Stomach (tissue), 19 donors: ENCODE measurements around the gene SOD3. TPM values are rescaled to one million over a fixed set of nuclear protein-coding genes. Genes with fewer than 3 reads are reported as not detected.

Experiments
- DNase-seq, 2 donors: peaks; one replicate each; pipeline versions ENCODE4 v3.0.0 to v3.0.0-alpha.2; 2013 to 2019
- H3K27ac ChIP-seq, 5 donors: fragments of 200-600 bp in 4 of 5; sonication (generic) in 4 of 5; one replicate each; pipeline ENCODE4 v1.5.1; 2013 to 2019; ENCODE audit warnings: mild to moderate bottlenecking in 1 of 5, moderate library complexity in 1 of 5
- H3K27me3 ChIP-seq, 3 donors: fragments of 200-600 bp; sonication (generic); one replicate each; pipeline ENCODE4 v1.5.1; 2017 to 2019; ENCODE audit warnings: mixed run types in 1 of 3
- H3K36me3 ChIP-seq, 4 donors: fragments of 200-600 bp; sonication (generic); 1 replicate in 3 of 4; 2 replicates in 1 of 4; pipeline ENCODE4 v1.5.1; 2016 to 2019
- H3K4me1 ChIP-seq, 4 donors: fragments of 200-600 bp; sonication (generic); one replicate each; pipeline ENCODE4 v1.5.1; 2016 to 2019
- H3K4me3 ChIP-seq, 4 donors: fragments of 200-600 bp; sonication (generic) in 3 of 4; one replicate each; pipeline ENCODE4 v1.5.1; 2016 to 2019; ENCODE audit warnings: mild to moderate bottlenecking in 1 of 4
- H3K9me3 ChIP-seq, 4 donors: fragments of 200-600 bp; sonication (generic); one replicate each; pipeline ENCODE4 v1.5.1; 2016 to 2019
- EP300 ChIP-seq: sonication (generic); formaldehyde crosslinking; IDR thresholded peaks from one replicate; pipeline ENCODE4 v1.6.1; 2017; ENCODE audit warnings: antibody characterized with exemption
- POLR2A ChIP-seq, 4 donors: fragments of 450-650 bp; IDR thresholded peaks; one replicate each; pipeline ENCODE4 v1.6.1; 2016; ENCODE audit warnings: antibody characterized with exemption in 4 of 4, control low read depth in 2 of 4, mild to moderate bottlenecking in 1 of 4, moderate library complexity in 1 of 4
- POLR2AphosphoS5 ChIP-seq, 3 donors: sonication (generic); formaldehyde crosslinking; IDR thresholded peaks; one replicate each; pipeline ENCODE4 v1.6.1; 2016; ENCODE audit warnings: antibody characterized with exemption in 3 of 3
- WGBS, 5 donors: extraction: QIAGEN DNeasy Blood & Tissue Kit in 3 of 5; methylation state at CpG; one replicate each; pipeline versions ENCODE4 v1.1.5 to v1.1.7; 2013 to 2018; 5-methylcytosine and 5-hydroxymethylcytosine counted together
- intact Hi-C: fragments of 100-400 bp; cut with DNase I; formaldehyde crosslinking; loops from one replicate; pipeline ENCODE4 v1.15.1; 2023; ENCODE audit warnings: low total_unique reads
- long read RNA-seq, 10 donors: transcript quantifications; one replicate each; lab custom pipeline, GENCODE V29; 2026
- polyA plus RNA-seq, 3 donors: library from polyadenylated mRNA; stranded (reverse); fragments of 200-250 nt; gene quantifications; one replicate each; pipeline ENCODE4 v1.2.3, GENCODE V29; 2013
- total RNA-seq, 5 donors: library from RNA; depleted of rRNA; stranded (reverse); fragments of >200 nt; gene quantifications; one replicate each; pipeline versions ENCODE4 v1.1.0 to v1.2.3, GENCODE V29; 2014 to 2016
- TF ChIP-seq, protein P1 (sequence below), 7 experiments: fragments of 450-650 bp in 4 of 7; fragments of 200-600 bp in 3 of 7; sonication (generic) in 3 of 7; IDR thresholded peaks; one replicate each; pipeline ENCODE4 v1.5.1; 2016 to 2019; ENCODE audit warnings: antibody characterized with exemption in 7 of 7, control low read depth in 2 of 7, mild to moderate bottlenecking in 1 of 7
- donor health status: healthy with polysubstance abuse.
- donor health status: Bipolar disorder and iron deficiency.
- donor health status: healthy.

The SOD3 gene
- total RNA-seq (100 to 1,000 TPM in 2 of 5 donors, 10 to 100 TPM in 3; 18.9 to 188 (median 89.7) TPM), polyA plus RNA-seq (10 to 100 TPM in 2 of 3 donors, 1 to 10 TPM in 1; 8.8 to 30.0 (median 23.7) TPM)
- long read RNA-seq, donor 1, transcript SOD3-201 (2 exons, 1,526 nt), result major isoform, 9 of 9 reads
- long read RNA-seq, donor 1, partial matches to known transcripts, result 0 of 9 reads
- long read RNA-seq, donor 1, other reads (novel, unspliced or antisense), result 0 of 9 reads
- long read RNA-seq, donor 2, transcript SOD3-201 (2 exons, 1,526 nt), result major isoform, 7 of 7 reads
- long read RNA-seq, donor 2, partial matches to known transcripts, result 0 of 7 reads
- long read RNA-seq, donor 2, other reads (novel, unspliced or antisense), result 0 of 7 reads
- long read RNA-seq, donor 3, transcript SOD3-201 (2 exons, 1,526 nt), result major isoform, 5 of 5 reads
- long read RNA-seq, donor 3, partial matches to known transcripts, result 0 of 5 reads
- long read RNA-seq, donor 3, other reads (novel, unspliced or antisense), result 0 of 5 reads
- long read RNA-seq, donor 4, partial matches to known transcripts, result 0 of 1 reads
- long read RNA-seq, donor 4, other reads (novel, unspliced or antisense), result 0 of 1 reads
- long read RNA-seq, donor 5, transcript SOD3-201 (2 exons, 1,526 nt), result major isoform, 12 of 23 reads
- long read RNA-seq, donor 5, partial matches to known transcripts, result 6 of 23 reads
- long read RNA-seq, donor 5, other reads (novel, unspliced or antisense), result 5 of 23 reads
- long read RNA-seq, donor 6, result 0 reads
- long read RNA-seq, donor 7, transcript SOD3-201 (2 exons, 1,526 nt), result major isoform, 12 of 12 reads
- long read RNA-seq, donor 7, partial matches to known transcripts, result 0 of 12 reads
- long read RNA-seq, donor 7, other reads (novel, unspliced or antisense), result 0 of 12 reads
- long read RNA-seq, donor 8, partial matches to known transcripts, result 0 of 4 reads
- long read RNA-seq, donor 8, other reads (novel, unspliced or antisense), result 0 of 4 reads
- long read RNA-seq, donor 9, transcript SOD3-201 (2 exons, 1,526 nt), result major isoform, 6 of 6 reads
- long read RNA-seq, donor 9, partial matches to known transcripts, result 0 of 6 reads
- long read RNA-seq, donor 9, other reads (novel, unspliced or antisense), result 0 of 6 reads
- long read RNA-seq, donor 10, partial matches to known transcripts, result 0 of 1 reads
- long read RNA-seq, donor 10, other reads (novel, unspliced or antisense), result 0 of 1 reads

DNA sequence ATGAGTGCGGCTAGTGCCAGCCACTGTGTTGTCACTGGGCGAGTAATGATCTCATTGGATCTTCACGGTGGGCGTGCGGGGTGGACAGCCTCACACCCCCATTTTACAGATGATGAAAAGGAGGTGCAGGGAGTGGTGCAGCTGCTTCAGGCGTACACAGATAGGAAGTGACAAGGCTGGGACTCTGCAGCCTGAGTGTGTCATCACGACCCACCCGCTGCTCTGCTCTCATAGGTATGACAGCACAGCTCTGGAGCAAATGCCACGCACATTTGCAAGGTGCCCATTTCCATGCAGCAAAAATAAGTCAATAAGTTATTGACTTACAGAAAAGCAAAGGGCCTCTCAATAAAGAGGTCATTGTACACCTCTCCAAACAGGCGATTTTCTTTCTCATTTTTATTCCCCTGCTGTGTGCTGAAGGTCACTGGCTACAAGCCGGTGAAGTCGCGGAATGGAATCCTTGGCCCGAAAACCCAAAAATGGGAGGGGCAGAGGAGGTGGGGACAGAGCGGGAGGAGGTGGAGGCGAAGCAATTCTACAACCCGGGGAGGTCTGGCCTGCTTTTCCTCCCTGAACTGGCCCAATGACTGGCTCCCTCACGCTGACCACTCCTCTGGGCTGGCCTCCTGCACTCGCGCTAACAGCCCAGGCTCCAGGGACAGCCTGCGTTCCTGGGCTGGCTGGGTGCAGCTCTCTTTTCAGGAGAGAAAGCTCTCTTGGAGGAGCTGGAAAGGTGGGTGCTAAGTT, at the start of gene SOD3:
TSS of gene SOD3 (plus strand) at position 658 of the 750 bp plus-strand sequence. CDS start 3,949 bp downstream, outside the sequence.
- Histone ChIP-seq H3K27me3 (peaks cover 0 to 21% (median 16%) of the 10 kb centered on the region in 3 donors), H3K4me3 (peak within 1 kb of the TSS; percentile 32 to 42 (median 38)), H3K9me3 (no peaks in the 10 kb centered on the region), H3K36me3 (no peaks in the 10 kb centered on the region), H3K27ac (peak within 1 kb of the TSS; percentile 37 to 86 (median 84)), H3K4me1 (peaks cover 14 to 45% (median 32%) of the 10 kb centered on the region in 4 donors)
- intact Hi-C loops, result no loop called here
- TF ChIP-seq EP300 (no peak), POLR2A (IDR thresholded peaks at IDR 0.05) (peak in 2 of 4 donors; percentile 20 to 24), POLR2AphosphoS5 (IDR thresholded peaks at IDR 0.05) (peak; percentile 73 to 92 (median 87))
- TF ChIP-seq, protein P1, sequence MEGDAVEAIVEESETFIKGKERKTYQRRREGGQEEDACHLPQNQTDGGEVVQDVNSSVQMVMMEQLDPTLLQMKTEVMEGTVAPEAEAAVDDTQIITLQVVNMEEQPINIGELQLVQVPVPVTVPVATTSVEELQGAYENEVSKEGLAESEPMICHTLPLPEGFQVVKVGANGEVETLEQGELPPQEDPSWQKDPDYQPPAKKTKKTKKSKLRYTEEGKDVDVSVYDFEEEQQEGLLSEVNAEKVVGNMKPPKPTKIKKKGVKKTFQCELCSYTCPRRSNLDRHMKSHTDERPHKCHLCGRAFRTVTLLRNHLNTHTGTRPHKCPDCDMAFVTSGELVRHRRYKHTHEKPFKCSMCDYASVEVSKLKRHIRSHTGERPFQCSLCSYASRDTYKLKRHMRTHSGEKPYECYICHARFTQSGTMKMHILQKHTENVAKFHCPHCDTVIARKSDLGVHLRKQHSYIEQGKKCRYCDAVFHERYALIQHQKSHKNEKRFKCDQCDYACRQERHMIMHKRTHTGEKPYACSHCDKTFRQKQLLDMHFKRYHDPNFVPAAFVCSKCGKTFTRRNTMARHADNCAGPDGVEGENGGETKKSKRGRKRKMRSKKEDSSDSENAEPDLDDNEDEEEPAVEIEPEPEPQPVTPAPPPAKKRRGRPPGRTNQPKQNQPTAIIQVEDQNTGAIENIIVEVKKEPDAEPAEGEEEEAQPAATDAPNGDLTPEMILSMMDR (IDR thresholded peaks at IDR 0.05), result peak in 1 of 7 experiments; percentile 3
- 27 to 37% (median 36%) methylated on average over 21 of the region's 21 CpGs for WGBS, 5 donors
- peak; percentile 79 to 90 for DNase-seq

DNA sequence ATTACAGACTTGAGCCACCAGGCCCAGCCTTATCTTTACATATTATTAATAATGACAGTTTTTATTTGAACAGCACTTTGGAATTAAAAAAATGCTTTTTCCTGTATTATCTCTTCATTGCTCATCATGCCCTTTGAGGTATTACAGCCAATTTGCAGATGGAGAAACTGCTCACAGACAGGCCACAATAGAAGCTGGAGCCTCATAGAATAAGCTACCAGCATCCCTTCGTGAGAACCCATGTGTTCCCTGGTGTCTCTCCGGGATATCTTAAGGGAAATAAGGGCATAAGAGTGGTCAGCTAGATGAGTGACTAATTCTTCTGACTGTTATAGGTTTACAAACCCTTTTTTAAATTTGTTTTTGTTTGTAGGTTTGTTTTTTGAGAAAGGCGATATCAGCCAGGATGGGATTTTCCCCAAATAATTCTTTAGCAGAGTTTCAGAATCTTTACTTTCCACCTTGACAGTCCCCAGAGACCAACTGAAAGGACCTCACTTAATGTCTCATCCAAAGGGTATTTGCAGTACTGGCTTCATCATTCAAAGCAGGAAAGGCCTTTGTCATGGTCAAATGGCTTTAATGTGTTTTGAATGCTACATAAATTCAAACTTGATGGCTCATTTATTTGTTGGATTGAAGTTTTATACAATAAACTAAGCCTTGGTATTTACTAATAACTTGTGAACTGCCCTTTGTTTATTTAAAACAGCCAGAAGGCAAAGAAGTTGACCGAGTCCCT, 48.0 kb upstream of the SOD3 start:
- Histone ChIP-seq H3K36me3 (no peaks in the 10 kb centered on the region), H3K4me1 (no peaks in the 10 kb centered on the region), H3K4me3 (no peak overlapping the region), H3K27me3 (no peaks in the 10 kb centered on the region), H3K27ac (no peak overlapping the region), H3K9me3 (no peaks in the 10 kb centered on the region)
- intact Hi-C loops, result no loop called here
- TF ChIP-seq EP300, result no peak
- TF ChIP-seq POLR2AphosphoS5 (IDR thresholded peaks at IDR 0.05), result no peak
- TF ChIP-seq, protein P1 (IDR thresholded peaks at IDR 0.05), result no peak
- no peak for TF ChIP-seq POLR2A (IDR thresholded peaks at IDR 0.05)
- no peak for DNase-seq
- WGBS, 5 donors, result 74 to 83% (median 79%) methylated on average over 4 of the region's 4 CpGs

DNA sequence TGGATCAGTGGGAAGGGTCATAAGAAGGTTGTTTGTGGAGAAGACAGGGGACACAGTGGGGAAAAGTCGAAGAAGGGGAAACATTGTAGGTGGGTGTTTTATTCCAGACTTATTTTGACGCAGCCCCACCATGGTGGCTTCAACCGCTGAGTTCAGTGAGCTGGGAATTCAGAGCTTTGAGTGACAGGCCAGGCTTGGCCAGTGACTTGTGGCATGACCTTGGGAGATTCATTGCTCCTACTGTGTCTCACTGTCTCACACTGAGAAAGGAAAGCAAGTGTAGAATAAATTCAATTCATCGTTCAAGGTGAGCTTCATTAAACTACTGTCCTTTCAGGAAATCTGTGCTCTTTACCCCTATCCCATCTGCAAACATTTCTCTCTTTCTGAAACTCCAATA, 47.4 kb upstream of the SOD3 start:
- no peaks in the 10 kb centered on the region for H3K36me3 ChIP-seq
- intact Hi-C loops, result no loop called here
- DNase-seq, result no peak
- H3K27me3 ChIP-seq, result no peaks in the 10 kb centered on the region
- H3K9me3 ChIP-seq, result no peaks in the 10 kb centered on the region
- no peak overlapping the region for H3K4me3 ChIP-seq
- WGBS, 5 donors, result 78 to 87% (median 86%) methylated on average over 4 of the region's 4 CpGs
- H3K4me1 ChIP-seq, result no peaks in the 10 kb centered on the region
- TF ChIP-seq POLR2A (IDR thresholded peaks at IDR 0.05), result no peak
- TF ChIP-seq EP300, result no peak
- TF ChIP-seq, protein P1 (IDR thresholded peaks at IDR 0.05), result no peak
- no peak for TF ChIP-seq POLR2AphosphoS5 (IDR thresholded peaks at IDR 0.05)
- no peak overlapping the region for H3K27ac ChIP-seq
